Astrocyte (in vitro differentiated cells and primary cell): ENCODE results near the gene BUD23. TPM values are rescaled to one million over a fixed set of nuclear protein-coding genes. Genes with fewer than 3 reads are reported as not detected.

Experiments used
- DNase-seq: peaks from one replicate; pipeline ENCODE4 v3.0.0-alpha.2; 2010; ENCODE audit warnings: low read depth
- FAIRE-seq: peaks from 2 replicates; lab custom pipeline; 2011; peaks lifted over from hg19 to GRCh38; lab: Jason Lieb, UNC
- H2AFZ ChIP-seq: 2 replicates; pipeline ENCODE4 v1.6.0; 2012; ENCODE audit warnings: low read depth, low read length, inconsistent platforms
- H3K27ac ChIP-seq: 2 replicates; pipeline ENCODE4 v1.5.1; 2011; ENCODE audit warnings: low read depth, low read length, inconsistent platforms
- H3K27me3 ChIP-seq: 2 replicates; pipeline ENCODE4 v1.6.0; 2011; ENCODE audit warnings: low read length, inconsistent platforms; ENCODE audit not compliant: insufficient read depth
- H3K36me3 ChIP-seq: 2 replicates; pipeline ENCODE4 v1.5.1; 2011; ENCODE audit warnings: low read length, inconsistent platforms; ENCODE audit not compliant: insufficient read depth
- H3K4me1 ChIP-seq: 2 replicates; pipeline ENCODE4 v1.5.1; 2011; ENCODE audit warnings: low read length, inconsistent platforms; ENCODE audit not compliant: insufficient read depth
- H3K4me2 ChIP-seq: 2 replicates; pipeline ENCODE4 v1.6.0; 2012; ENCODE audit warnings: low read length, inconsistent platforms
- H3K4me3 ChIP-seq: 2 replicates; pipeline ENCODE4 v1.5.1; 2011; ENCODE audit warnings: low read depth, mild to moderate bottlenecking, low read length, inconsistent platforms; ENCODE audit not compliant: insufficient read depth
- H3K79me2 ChIP-seq: 2 replicates; pipeline ENCODE4 v1.6.0; 2012; ENCODE audit warnings: mild to moderate bottlenecking, low read length, inconsistent platforms; ENCODE audit not compliant: insufficient read depth
- H3K9ac ChIP-seq: 2 replicates; pipeline ENCODE4 v1.6.0; 2012; ENCODE audit warnings: mild to moderate bottlenecking, low read length, inconsistent platforms
- H3K9me3 ChIP-seq: 2 replicates; pipeline ENCODE4 v1.5.1; 2012; ENCODE audit warnings: low read depth, mild to moderate bottlenecking, low read length, inconsistent platforms; ENCODE audit not compliant: insufficient read depth
- H4K20me1 ChIP-seq: 2 replicates; pipeline ENCODE4 v1.6.0; 2012; ENCODE audit warnings: low read length, inconsistent platforms; ENCODE audit not compliant: insufficient read depth
- H3K27ac Mint-ChIP-seq: one replicate; pipeline ENCODE4 v1.8.0; 2021; ENCODE audit warnings: mild to moderate bottlenecking, mixed read lengths; ENCODE audit not compliant: unreplicated experiment
- H3K27me3 Mint-ChIP-seq: one replicate; pipeline ENCODE4 v1.8.0; 2021; ENCODE audit warnings: low read depth, mixed read lengths; ENCODE audit not compliant: unreplicated experiment
- H3K36me3 Mint-ChIP-seq: one replicate; pipeline ENCODE4 v1.8.0; 2021; ENCODE audit warnings: low read depth, mixed read lengths; ENCODE audit not compliant: unreplicated experiment
- H3K4me1 Mint-ChIP-seq: one replicate; pipeline ENCODE4 v1.8.0; 2021; ENCODE audit warnings: low read depth, mixed read lengths; ENCODE audit not compliant: unreplicated experiment
- H3K4me3 Mint-ChIP-seq: one replicate; pipeline ENCODE4 v1.8.0; 2021; ENCODE audit warnings: mild to moderate bottlenecking, moderate library complexity, mixed read lengths; ENCODE audit not compliant: unreplicated experiment
- H3K9me3 Mint-ChIP-seq: one replicate; pipeline ENCODE4 v1.8.0; 2021; ENCODE audit warnings: mild to moderate bottlenecking, mixed read lengths; ENCODE audit not compliant: unreplicated experiment
- EZH2 ChIP-seq: IDR thresholded peaks from 2 replicates; pipeline ENCODE4 v1.6.1; 2012; ENCODE audit warnings: mild to moderate bottlenecking, low read length, inconsistent platforms; ENCODE audit not compliant: insufficient read depth
- total RNA-seq: library from RNA; stranded (reverse); gene quantifications from 2 replicates; pipeline ENCODE4 v1.2.1, GENCODE V29; 2021
- TF ChIP-seq, protein P1 (sequence below): IDR thresholded peaks from 2 replicates; pipeline ENCODE4 v1.5.1; 2011; ENCODE audit warnings: low read depth, mild to moderate bottlenecking, inconsistent platforms, low read length, moderate library complexity; ENCODE audit not compliant: insufficient read depth

The BUD23 gene
- total RNA-seq, 1 donor from 2014 or later: 73.1 TPM

DNA sequence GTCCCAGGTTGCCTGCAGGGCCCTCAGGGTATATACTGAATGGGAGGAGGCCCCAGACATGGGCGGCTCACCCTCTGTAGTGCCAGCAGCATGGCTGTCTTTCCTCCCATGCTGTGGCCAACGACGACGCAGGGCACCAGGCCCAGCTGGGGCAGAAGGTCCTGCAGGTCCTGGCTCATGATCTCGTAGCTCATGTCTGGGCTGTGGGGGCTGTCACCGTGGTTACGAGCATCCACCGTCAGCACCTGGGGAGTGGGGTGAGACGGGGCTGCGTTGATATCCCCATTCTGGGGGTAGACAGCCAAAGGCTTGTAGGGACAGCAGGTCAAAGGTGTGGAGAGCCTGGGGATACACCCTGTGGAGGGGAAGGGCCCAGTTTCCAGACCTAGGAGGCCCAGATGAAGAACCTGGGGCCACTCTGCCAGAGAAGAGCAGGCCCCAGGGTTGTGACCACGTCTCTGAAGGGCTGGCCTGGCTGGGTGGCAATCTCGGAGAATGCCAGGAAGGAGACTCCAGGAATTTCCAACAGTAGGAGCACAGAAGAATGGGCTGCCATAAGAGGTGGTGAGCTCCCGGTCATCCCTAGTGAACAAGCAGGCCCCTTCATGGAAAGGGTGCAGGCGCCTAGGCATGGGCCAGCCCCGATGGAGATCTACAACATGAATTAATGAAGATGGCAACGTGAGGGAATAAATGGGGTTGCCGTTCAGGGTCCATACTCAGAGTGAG is 54.3 kb downstream of the BUD23 start:
- H3K4me3 Mint-ChIP-seq: peak overlapping the region; percentile 92
- TF ChIP-seq, protein P1, sequence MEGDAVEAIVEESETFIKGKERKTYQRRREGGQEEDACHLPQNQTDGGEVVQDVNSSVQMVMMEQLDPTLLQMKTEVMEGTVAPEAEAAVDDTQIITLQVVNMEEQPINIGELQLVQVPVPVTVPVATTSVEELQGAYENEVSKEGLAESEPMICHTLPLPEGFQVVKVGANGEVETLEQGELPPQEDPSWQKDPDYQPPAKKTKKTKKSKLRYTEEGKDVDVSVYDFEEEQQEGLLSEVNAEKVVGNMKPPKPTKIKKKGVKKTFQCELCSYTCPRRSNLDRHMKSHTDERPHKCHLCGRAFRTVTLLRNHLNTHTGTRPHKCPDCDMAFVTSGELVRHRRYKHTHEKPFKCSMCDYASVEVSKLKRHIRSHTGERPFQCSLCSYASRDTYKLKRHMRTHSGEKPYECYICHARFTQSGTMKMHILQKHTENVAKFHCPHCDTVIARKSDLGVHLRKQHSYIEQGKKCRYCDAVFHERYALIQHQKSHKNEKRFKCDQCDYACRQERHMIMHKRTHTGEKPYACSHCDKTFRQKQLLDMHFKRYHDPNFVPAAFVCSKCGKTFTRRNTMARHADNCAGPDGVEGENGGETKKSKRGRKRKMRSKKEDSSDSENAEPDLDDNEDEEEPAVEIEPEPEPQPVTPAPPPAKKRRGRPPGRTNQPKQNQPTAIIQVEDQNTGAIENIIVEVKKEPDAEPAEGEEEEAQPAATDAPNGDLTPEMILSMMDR: no peak
- TF ChIP-seq EZH2: no peak
- H3K4me1 Mint-ChIP-seq: peaks cover 5% of the 10 kb centered on the region
- H3K27ac Mint-ChIP-seq: no peak overlapping the region
- peaks cover 7% of the 10 kb centered on the region for H3K27me3 Mint-ChIP-seq
- Histone ChIP-seq H3K36me3 (no peaks in the 10 kb centered on the region), H3K27me3 (no peaks in the 10 kb centered on the region), H3K9me3 (no peaks in the 10 kb centered on the region), H4K20me1 (peaks cover 8% of the 10 kb centered on the region), H3K4me2 (peak overlapping the region; percentile 98), H3K79me2 (peaks cover 7% of the 10 kb centered on the region), H3K4me3 (peak overlapping the region; percentile 42), H3K4me1 (peaks cover 12% of the 10 kb centered on the region), H2AFZ (no peak overlapping the region), H3K27ac (no peak overlapping the region), H3K9ac (peak overlapping the region; percentile 86)
- no peaks in the 10 kb centered on the region for H3K36me3 Mint-ChIP-seq
- FAIRE-seq: no peak
- DNase-seq: no peak
- H3K9me3 Mint-ChIP-seq: no peaks in the 10 kb centered on the region

DNA sequence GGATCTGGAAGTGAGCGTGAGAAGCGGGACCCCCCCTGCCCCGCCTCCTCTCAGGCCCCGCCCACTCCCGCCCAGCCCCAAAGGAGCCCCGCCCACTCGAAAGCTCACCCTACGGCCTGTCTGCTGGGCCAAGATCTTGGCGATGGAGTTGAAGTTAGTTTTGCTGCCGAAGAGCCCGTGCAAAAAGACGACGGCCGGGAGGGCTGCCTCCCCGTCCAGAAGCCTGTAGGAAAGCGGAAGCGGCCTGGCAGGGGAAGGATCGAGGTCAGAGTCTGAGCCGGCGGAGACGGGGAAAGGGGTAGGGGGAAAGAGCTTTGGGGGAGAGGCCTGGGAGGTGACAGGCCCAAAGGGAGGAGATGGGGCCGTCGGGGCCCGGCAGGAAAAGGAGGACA is 54.8 kb downstream of the BUD23 start:
- Histone ChIP-seq H4K20me1 (peaks cover 8% of the 10 kb centered on the region), H3K9ac (peak overlapping the region; percentile 86), H3K79me2 (peaks cover 7% of the 10 kb centered on the region), H3K9me3 (no peaks in the 10 kb centered on the region), H3K4me1 (peaks cover 16% of the 10 kb centered on the region), H3K27me3 (no peaks in the 10 kb centered on the region), H2AFZ (peak overlapping the region; percentile 93), H3K4me3 (peak overlapping the region; percentile 76), H3K27ac (peak overlapping the region; percentile 62), H3K4me2 (peak overlapping the region; percentile 98), H3K36me3 (no peaks in the 10 kb centered on the region)
- H3K9me3 Mint-ChIP-seq: no peaks in the 10 kb centered on the region
- peak overlapping the region; percentile 87 for H3K27ac Mint-ChIP-seq
- peak; percentile 17 for DNase-seq
- no peaks in the 10 kb centered on the region for H3K36me3 Mint-ChIP-seq
- H3K27me3 Mint-ChIP-seq: peaks cover 2% of the 10 kb centered on the region
- H3K4me1 Mint-ChIP-seq: peaks cover 5% of the 10 kb centered on the region
- FAIRE-seq: no peak
- no peak for TF ChIP-seq EZH2
- TF ChIP-seq, protein P1: no peak
- H3K4me3 Mint-ChIP-seq: peak overlapping the region; percentile 92
